ENCODE results near the gene ARID3A.
"Not testable (repeated sequence)": the region's sequence is repeated elsewhere in the genome, so short reads cannot be mapped to it uniquely, and the experiment has no call there.

ARID3A gene, protein sequence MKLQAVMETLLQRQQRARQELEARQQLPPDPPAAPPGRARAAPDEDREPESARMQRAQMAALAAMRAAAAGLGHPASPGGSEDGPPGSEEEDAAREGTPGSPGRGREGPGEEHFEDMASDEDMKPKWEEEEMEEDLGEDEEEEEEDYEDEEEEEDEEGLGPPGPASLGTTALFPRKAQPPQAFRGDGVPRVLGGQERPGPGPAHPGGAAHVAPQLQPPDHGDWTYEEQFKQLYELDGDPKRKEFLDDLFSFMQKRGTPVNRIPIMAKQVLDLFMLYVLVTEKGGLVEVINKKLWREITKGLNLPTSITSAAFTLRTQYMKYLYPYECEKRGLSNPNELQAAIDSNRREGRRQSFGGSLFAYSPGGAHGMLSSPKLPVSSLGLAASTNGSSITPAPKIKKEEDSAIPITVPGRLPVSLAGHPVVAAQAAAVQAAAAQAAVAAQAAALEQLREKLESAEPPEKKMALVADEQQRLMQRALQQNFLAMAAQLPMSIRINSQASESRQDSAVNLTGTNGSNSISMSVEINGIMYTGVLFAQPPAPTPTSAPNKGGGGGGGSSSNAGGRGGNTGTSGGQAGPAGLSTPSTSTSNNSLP

DNA sequence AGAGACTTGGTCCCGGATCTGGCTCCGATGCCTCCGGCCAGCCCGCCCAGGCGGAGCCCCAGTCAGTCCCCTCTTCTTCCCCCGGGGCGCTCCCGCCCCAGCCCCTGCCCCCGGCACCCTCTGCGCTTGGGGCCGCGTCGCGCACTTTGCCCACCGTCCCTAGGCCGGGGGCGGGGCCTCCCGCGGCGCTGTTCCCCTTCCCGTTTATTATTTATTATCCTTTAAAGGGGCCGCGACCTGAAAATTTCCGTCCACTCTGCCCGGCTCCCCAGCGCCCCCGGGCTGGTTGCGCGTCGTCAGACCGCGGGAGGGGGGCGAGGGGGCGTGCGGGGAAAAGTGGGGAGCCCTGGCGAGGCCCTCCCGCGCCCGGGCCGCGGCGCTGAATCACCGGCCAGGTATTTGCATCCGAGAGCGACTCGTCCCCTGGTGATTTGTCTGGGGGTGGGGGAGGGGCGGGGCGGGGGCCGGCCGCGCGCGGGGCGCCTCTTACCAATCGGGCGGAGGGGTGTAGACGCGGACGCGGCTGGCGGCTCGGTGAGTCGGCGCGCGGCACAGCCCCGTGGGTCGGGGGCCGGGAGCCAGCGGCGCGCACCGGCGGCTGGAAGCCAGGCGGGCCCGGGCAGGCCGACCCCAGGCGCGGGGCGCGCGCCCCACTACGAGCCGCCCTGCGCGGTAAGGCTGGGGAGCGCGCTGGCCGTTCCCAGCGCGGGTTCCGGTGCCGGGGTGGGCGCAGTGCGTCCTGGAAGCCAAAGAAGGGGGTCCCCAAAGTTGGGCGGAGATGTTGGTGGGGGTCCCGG lies at the start of gene ARID3A:
Gene ARID3A (plus strand): TSS at position 510 of the 797 bp plus-strand sequence. CDS start 3,494 bp downstream, outside the sequence.
- no peaks in the 10 kb centered on the region for H3K9me3 ChIP-seq (ENCODE audit: control insufficient read depth, insufficient read depth, low read length)
- H3K27ac ChIP-seq (ENCODE audit: low read length) = no peak within 1 kb of the TSS
- H3K4me1 ChIP-seq (ENCODE audit: control insufficient read depth, insufficient read depth, low read length) = no peaks in the 10 kb centered on the region
- peaks cover 4% of the 10 kb centered on the region; the same call in 1 of the 2 replicates for H3K36me3 ChIP-seq (ENCODE audit: control insufficient read depth, insufficient read depth, low read length)
- peaks cover 6% of the 10 kb centered on the region for H3K27me3 ChIP-seq (ENCODE audit: control insufficient read depth, insufficient read depth, low read length)
- peak; percentile 67 for DNase-seq (ENCODE audit: low read depth, low spot score)
- H3K4me3 ChIP-seq (ENCODE audit: low read length) = peak within 1 kb of the TSS; percentile 98
- WGBS (ENCODE audit: insufficient coverage, insufficient read length) = no CpG with 5 or more reads among the region's 97 CpGs

DNA sequence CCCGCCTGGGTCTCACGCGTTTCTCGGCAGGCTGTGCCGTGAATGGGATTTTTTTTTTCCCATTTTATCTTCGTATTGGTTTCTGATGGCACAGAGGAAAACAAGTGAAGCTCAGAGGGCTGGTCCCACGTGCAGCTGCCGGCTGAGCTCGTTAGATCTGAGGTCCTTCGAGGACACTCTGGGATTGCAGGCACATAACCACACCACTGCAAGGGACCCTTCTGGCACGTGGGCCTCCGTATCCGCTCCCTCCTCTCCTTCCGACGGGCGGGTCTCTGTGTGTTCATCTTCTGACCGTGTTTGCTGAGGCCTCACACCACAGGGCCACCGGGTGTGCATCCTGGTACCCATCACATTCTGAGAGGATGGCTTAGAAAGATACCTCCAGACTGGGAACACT lies 49.7 kb upstream of the ARID3A start:
- no peak for DNase-seq (ENCODE audit: low read depth, low spot score)
- no CpG with 5 or more reads among the region's 18 CpGs for WGBS (ENCODE audit: insufficient coverage, insufficient read length)
- Histone ChIP-seq H3K4me3 (ENCODE audit: low read length) (no peak overlapping the region), H3K36me3 (ENCODE audit: control insufficient read depth, insufficient read depth, low read length) (peaks cover 12% of the 10 kb centered on the region; the same call in 1 of the 2 replicates), H3K27ac (ENCODE audit: low read length) (no peak overlapping the region), H3K9me3 (ENCODE audit: control insufficient read depth, insufficient read depth, low read length) (no peaks in the 10 kb centered on the region), H3K4me1 (ENCODE audit: control insufficient read depth, insufficient read depth, low read length) (peaks cover 9% of the 10 kb centered on the region), H3K27me3 (ENCODE audit: control insufficient read depth, insufficient read depth, low read length) (no peaks in the 10 kb centered on the region)

DNA sequence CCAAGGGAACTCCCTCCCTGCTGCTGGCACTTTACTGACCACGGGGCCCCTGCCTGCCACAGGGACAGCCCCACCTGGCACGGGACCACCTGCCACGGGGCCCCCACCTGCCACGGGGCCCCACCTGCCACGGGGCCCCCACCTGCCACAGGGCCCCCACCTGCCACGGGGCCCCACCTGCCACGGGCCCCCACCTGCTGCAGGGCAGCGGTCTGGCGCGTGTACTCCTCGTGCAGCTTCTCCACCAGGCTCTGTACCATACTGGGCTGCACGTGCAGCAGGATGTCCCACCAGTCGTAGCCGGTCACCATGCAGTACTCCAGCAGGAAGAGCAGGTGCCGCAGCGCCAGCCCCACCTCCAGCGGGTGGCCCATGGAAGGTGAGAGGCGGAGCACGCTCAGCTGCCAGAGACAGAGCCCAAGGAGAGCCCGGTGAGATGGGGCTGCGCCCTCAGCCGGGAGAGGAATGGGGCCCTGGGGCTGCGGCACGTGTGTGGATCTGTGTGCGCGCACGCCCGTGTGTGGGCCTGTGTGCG lies 49.0 kb upstream of the ARID3A start:
- DNase-seq (ENCODE audit: low read depth, low spot score) = no peak
- no peaks in the 10 kb centered on the region for H3K27me3 ChIP-seq (ENCODE audit: control insufficient read depth, insufficient read depth, low read length)
- H3K36me3 ChIP-seq (ENCODE audit: control insufficient read depth, insufficient read depth, low read length) = peaks cover 18% of the 10 kb centered on the region; the same call in 1 of the 2 replicates
- H3K4me3 ChIP-seq (ENCODE audit: low read length) = no peak overlapping the region
- H3K4me1 ChIP-seq (ENCODE audit: control insufficient read depth, insufficient read depth, low read length) = peaks cover 9% of the 10 kb centered on the region
- WGBS (ENCODE audit: insufficient coverage, insufficient read length) = no CpG with 5 or more reads among the region's 29 CpGs
- H3K9me3 ChIP-seq (ENCODE audit: control insufficient read depth, insufficient read depth, low read length) = no peaks in the 10 kb centered on the region
- no peak overlapping the region for H3K27ac ChIP-seq (ENCODE audit: low read length)

DNA sequence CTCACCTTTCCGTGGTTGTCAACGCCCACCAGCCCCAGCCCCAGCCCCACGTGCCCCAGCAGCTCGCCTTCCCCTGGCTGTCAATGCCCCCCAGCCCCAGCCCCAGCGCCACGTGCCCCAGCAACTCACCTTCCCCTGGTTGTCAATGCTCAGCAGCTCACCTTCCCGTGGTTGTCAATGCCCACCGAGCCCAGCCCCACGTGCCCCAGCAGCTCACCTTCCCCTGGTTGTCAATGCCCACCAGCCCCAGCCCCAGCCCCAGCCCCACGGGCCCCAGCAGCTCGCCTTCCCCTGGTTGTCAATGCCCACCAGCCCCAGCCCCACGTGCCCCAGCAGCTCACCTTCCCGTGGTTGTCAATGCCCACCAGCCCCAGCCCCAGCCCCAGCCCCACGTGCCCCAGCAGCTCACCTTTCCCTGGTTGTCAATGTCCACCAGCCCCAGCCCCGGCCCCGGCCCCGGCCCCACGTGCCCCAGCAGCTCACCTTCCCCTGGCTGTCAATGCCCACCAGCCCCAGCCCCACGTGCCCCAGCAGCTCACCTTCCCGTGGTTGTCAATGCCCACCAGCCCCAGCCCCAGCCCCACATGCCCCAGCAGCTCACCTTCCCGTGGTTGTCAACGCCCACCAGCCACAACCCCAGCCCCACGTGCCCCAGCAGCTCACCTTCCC lies 47.7 kb upstream of the ARID3A start:
- H3K36me3 ChIP-seq (ENCODE audit: control insufficient read depth, insufficient read depth, low read length) = peaks cover 27% of the 10 kb centered on the region; the same call in 1 of the 2 replicates
- not testable (repeated sequence) for H3K27ac ChIP-seq (ENCODE audit: low read length); H3K27me3 ChIP-seq (ENCODE audit: control insufficient read depth, insufficient read depth, low read length); H3K4me1 ChIP-seq (ENCODE audit: control insufficient read depth, insufficient read depth, low read length); DNase-seq (ENCODE audit: low read depth, low spot score); H3K4me3 ChIP-seq (ENCODE audit: low read length); H3K9me3 ChIP-seq (ENCODE audit: control insufficient read depth, insufficient read depth, low read length)
- WGBS (ENCODE audit: insufficient coverage, insufficient read length) = no CpG with 5 or more reads among the region's 23 CpGs

DNA sequence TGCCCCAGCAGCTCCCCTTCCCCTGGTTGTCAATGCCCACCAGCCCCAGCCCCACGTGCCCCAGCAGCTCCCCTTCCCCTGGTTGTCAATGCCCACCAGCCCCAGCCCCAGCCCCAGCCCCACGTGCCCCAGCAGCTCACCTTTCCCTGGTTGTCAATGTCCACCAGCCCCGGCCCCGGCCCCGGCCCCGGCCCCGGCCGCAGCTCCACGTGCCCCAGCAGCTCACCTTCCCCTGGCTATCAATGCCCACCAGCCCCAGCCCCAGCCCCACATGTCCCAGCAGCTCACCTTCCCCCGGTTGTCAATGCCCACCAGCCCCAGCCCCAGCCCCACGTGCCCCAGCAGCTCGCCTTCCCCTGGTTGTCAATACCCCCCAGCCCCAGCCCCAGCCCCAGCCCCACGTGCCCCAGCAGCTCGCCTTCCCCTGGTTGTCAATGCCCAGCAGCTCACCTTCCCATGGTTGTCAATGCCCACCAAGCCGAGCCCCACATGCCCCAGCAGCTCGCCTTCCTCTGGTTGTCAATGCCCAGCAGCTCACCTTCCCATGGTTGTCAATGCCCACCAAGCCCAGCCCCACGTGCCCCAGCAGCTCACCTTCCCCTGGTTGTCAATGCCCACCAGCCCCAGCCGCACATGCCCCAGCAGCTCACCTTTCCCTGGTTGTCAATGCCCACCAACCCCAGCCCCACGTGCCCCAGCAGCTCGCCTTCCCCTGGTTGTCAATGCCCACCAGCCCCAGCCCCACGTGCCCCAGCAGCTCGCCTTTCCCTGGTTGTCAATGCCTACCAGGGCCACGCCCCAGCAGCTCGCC lies 46.9 kb upstream of the ARID3A start:
- WGBS (ENCODE audit: insufficient coverage, insufficient read length) = no CpG with 5 or more reads among the region's 24 CpGs
- not testable (repeated sequence) for H3K27ac ChIP-seq (ENCODE audit: low read length); H3K9me3 ChIP-seq (ENCODE audit: control insufficient read depth, insufficient read depth, low read length); DNase-seq (ENCODE audit: low read depth, low spot score); H3K27me3 ChIP-seq (ENCODE audit: control insufficient read depth, insufficient read depth, low read length); H3K4me1 ChIP-seq (ENCODE audit: control insufficient read depth, insufficient read depth, low read length); H3K4me3 ChIP-seq (ENCODE audit: low read length)
- peaks cover 29% of the 10 kb centered on the region for H3K36me3 ChIP-seq (ENCODE audit: control insufficient read depth, insufficient read depth, low read length)

DNA sequence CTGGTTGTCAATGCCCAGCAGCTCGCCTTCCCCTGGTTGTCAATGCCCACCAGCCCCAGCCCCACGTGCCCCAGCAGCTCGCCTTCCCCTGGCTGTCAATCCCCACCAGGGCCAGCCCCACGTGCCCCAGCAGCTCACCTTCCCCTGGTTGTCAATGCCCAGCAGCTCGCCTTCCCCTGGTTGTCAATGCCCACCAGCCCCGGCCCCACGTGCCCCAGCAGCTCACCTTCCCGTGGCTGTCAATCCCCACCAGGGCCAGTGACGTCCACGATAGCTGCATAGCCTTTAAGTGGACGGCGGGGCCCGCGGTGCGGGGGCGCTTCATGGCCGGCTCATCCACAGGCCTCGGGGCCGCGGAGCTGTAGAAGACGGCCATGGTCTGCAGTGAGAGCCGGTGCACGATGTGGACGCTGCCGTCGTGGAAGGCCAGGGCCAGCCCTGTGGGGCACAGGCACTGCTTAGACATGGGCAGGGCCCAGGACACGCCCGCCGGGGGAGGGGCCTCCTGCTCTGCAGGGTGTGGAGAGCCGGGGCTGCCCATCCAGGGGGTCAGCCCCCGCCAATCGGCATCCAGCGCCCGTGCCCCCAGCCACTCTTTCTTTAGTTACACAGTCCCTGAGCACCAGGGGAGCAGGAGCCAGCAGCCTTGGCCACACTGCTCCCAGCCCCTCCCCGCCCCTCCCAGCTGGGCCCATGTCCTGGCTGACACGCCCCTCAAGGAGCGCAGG lies 46.0 kb upstream of the ARID3A start:
- no CpG with 5 or more reads among the region's 37 CpGs for WGBS (ENCODE audit: insufficient coverage, insufficient read length)
- Histone ChIP-seq H3K36me3 (ENCODE audit: control insufficient read depth, insufficient read depth, low read length) (peaks cover 27% of the 10 kb centered on the region), H3K4me3 (ENCODE audit: low read length) (no peak overlapping the region), H3K27me3 (ENCODE audit: control insufficient read depth, insufficient read depth, low read length) (no peaks in the 10 kb centered on the region), H3K4me1 (ENCODE audit: control insufficient read depth, insufficient read depth, low read length) (no peaks in the 10 kb centered on the region; the same call in 1 of the 2 replicates), H3K27ac (ENCODE audit: low read length) (no peak overlapping the region), H3K9me3 (ENCODE audit: control insufficient read depth, insufficient read depth, low read length) (no peaks in the 10 kb centered on the region)
- DNase-seq (ENCODE audit: low read depth, low spot score) = no peak

DNA sequence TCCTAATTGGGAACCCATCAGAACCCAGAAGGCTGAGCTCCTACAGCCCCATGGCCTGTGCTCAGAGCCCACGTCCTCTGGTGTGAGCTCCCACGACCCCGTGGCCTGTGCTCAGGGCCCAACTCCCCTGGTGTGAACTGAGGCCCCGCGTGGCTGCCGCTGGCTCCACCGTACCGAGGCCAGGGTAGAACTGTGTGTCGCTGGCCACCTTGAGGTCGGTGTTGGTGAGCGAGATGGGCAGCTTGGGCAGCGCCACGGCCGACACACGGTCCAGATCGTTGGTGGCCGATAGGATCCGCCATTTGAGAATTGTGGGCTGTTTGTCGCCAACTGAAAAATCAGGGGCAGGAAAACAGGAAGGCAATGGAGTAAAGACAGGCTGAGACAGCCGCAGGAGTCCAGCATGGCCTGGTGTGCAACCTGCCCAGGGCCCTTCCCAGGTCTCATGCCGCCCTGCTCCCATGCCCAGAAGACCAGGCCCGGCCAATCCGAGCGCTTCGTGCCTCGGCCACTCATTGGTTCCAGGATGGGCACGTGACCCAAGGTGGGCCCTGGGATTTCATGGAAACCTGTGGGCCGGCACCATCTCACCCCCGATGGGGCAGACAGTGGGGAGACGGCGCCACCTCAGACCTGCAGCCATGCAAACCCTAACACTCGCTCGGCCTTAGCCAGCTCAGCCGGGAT lies 44.3 kb upstream of the ARID3A start:
- no CpG with 5 or more reads among the region's 34 CpGs for WGBS (ENCODE audit: insufficient coverage, insufficient read length)
- DNase-seq (ENCODE audit: low read depth, low spot score) = no peak
- no peaks in the 10 kb centered on the region for H3K27me3 ChIP-seq (ENCODE audit: control insufficient read depth, insufficient read depth, low read length)
- peaks cover 37% of the 10 kb centered on the region for H3K36me3 ChIP-seq (ENCODE audit: control insufficient read depth, insufficient read depth, low read length)
- no peak overlapping the region for H3K4me3 ChIP-seq (ENCODE audit: low read length)
- H3K9me3 ChIP-seq (ENCODE audit: control insufficient read depth, insufficient read depth, low read length) = no peaks in the 10 kb centered on the region
- no peak overlapping the region for H3K27ac ChIP-seq (ENCODE audit: low read length)
- no peaks in the 10 kb centered on the region; the same call in 1 of the 2 replicates for H3K4me1 ChIP-seq (ENCODE audit: control insufficient read depth, insufficient read depth, low read length)

DNA sequence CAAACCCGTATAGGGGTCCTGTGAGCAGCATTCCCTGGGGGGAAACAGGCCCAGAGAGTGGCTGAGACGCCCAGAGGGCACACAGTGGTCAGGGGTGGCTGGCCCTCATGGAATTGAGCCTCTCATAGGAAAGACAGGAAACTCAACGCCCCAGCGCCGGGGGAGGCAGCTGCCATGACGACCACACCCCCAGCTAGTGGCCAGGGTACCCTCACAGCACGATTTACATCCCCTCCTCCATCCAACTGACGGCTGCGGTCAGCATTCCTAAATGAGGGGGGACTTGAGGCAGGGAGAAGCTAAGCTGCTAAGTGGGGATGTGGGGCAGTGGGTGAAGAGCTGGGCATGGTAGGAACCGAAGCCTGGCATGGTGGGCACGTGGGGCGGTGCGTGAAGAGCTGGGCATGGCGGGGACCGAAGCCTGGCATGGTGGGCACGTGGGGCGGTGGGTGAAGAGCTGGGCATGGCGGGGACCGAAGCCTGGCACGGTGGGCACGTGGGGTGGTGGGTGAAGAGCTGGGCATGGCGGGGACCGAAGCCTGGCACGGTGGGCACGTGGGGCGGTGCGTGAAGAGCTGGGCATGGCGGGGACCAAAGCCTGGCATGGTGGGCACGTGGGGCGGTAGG lies 42.9 kb upstream of the ARID3A start:
- Histone ChIP-seq H3K4me3 (ENCODE audit: low read length) (no peak overlapping the region), H3K36me3 (ENCODE audit: control insufficient read depth, insufficient read depth, low read length) (peaks cover 34% of the 10 kb centered on the region), H3K9me3 (ENCODE audit: control insufficient read depth, insufficient read depth, low read length) (no peaks in the 10 kb centered on the region), H3K4me1 (ENCODE audit: control insufficient read depth, insufficient read depth, low read length) (no peaks in the 10 kb centered on the region; the same call in 1 of the 2 replicates), H3K27ac (ENCODE audit: low read length) (no peak overlapping the region), H3K27me3 (ENCODE audit: control insufficient read depth, insufficient read depth, low read length) (no peaks in the 10 kb centered on the region)
- no CpG with 5 or more reads among the region's 30 CpGs for WGBS (ENCODE audit: insufficient coverage, insufficient read length)
- DNase-seq (ENCODE audit: low read depth, low spot score) = no peak

Measured in iPS DF 6.9 (cell line).